Neural cell (in vitro differentiated cells): ENCODE results near the gene MINAR2.

Experiments
- EP300 ChIP-seq: fragments of 450-650 bp; conservative IDR thresholded peaks from 2 replicates; pipeline ENCODE4 v1.6.1; 2014; ENCODE audit warnings: antibody characterized with exemption, mild to moderate bottlenecking, moderate library complexity; ENCODE audit not compliant: poor library complexity, severe bottlenecking
- EZH2 ChIP-seq: fragments of 200-600, 300-800 bp; shearing (Covaris generic), sonication (generic); IDR thresholded peaks from 2 replicates; pipeline ENCODE4 v1.6.1; 2014; ENCODE audit warnings: antibody characterized with exemption, low read length, borderline replicate concordance, mild to moderate bottlenecking; ENCODE audit not compliant: insufficient read depth, poor library complexity, severe bottlenecking
- MXI1 ChIP-seq: fragments of 450-650 bp; conservative IDR thresholded peaks from 2 replicates; pipeline ENCODE4 v1.6.1; 2014; ENCODE audit warnings: antibody characterized with exemption, mild to moderate bottlenecking; ENCODE audit not compliant: poor library complexity, severe bottlenecking
- POLR2AphosphoS5 ChIP-seq: IDR thresholded peaks from 2 replicates; pipeline ENCODE4 v1.6.1; 2012
- RAD21 ChIP-seq: fragments of 450-650 bp; conservative IDR thresholded peaks from 2 replicates; pipeline ENCODE4 v1.6.1; 2014; ENCODE audit warnings: antibody characterized with exemption, mild to moderate bottlenecking, moderate library complexity
- SMC3 ChIP-seq: fragments of 450-650 bp; conservative IDR thresholded peaks from 2 replicates; pipeline ENCODE4 v1.6.1; 2014; ENCODE audit warnings: antibody characterized with exemption, mild to moderate bottlenecking, moderate library complexity; ENCODE audit not compliant: poor library complexity
- TAF1 ChIP-seq: IDR thresholded peaks from 2 replicates; pipeline ENCODE4 v1.6.1; 2012; ENCODE audit warnings: low read depth
- TF ChIP-seq, protein P1 (sequence below): IDR thresholded peaks from 2 replicates; pipeline ENCODE4 v1.6.1; 2012; ENCODE audit warnings: borderline replicate concordance
- TF ChIP-seq, protein P2 (sequence below): fragments of 450-650 bp; IDR thresholded peaks from 2 replicates; pipeline ENCODE4 v1.5.1; 2014; ENCODE audit warnings: antibody characterized with exemption, mild to moderate bottlenecking, moderate library complexity; ENCODE audit not compliant: poor library complexity, severe bottlenecking

DNA sequence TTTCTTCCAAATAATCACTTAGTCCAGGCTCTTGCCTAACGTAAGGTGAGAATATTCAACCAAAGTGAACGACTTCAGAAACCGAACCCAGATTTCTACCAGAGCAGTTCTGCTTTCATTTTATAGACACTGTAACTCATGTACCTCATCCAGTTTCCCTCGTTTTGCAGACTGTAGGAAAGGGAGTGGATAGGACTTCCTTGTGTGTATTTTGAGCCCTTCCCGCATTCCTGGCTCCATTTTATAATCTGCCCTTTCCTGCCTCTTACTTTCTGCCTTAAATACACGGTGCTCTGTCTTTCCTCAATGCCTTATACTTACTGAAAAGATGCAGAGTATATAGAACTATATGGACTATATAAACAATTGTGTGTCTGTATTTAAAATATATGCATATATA lies 20.8 kb downstream of the MINAR2 start:
- TF ChIP-seq, protein P1, sequence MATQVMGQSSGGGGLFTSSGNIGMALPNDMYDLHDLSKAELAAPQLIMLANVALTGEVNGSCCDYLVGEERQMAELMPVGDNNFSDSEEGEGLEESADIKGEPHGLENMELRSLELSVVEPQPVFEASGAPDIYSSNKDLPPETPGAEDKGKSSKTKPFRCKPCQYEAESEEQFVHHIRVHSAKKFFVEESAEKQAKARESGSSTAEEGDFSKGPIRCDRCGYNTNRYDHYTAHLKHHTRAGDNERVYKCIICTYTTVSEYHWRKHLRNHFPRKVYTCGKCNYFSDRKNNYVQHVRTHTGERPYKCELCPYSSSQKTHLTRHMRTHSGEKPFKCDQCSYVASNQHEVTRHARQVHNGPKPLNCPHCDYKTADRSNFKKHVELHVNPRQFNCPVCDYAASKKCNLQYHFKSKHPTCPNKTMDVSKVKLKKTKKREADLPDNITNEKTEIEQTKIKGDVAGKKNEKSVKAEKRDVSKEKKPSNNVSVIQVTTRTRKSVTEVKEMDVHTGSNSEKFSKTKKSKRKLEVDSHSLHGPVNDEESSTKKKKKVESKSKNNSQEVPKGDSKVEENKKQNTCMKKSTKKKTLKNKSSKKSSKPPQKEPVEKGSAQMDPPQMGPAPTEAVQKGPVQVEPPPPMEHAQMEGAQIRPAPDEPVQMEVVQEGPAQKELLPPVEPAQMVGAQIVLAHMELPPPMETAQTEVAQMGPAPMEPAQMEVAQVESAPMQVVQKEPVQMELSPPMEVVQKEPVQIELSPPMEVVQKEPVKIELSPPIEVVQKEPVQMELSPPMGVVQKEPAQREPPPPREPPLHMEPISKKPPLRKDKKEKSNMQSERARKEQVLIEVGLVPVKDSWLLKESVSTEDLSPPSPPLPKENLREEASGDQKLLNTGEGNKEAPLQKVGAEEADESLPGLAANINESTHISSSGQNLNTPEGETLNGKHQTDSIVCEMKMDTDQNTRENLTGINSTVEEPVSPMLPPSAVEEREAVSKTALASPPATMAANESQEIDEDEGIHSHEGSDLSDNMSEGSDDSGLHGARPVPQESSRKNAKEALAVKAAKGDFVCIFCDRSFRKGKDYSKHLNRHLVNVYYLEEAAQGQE: no peak
- TF ChIP-seq, protein P2, sequence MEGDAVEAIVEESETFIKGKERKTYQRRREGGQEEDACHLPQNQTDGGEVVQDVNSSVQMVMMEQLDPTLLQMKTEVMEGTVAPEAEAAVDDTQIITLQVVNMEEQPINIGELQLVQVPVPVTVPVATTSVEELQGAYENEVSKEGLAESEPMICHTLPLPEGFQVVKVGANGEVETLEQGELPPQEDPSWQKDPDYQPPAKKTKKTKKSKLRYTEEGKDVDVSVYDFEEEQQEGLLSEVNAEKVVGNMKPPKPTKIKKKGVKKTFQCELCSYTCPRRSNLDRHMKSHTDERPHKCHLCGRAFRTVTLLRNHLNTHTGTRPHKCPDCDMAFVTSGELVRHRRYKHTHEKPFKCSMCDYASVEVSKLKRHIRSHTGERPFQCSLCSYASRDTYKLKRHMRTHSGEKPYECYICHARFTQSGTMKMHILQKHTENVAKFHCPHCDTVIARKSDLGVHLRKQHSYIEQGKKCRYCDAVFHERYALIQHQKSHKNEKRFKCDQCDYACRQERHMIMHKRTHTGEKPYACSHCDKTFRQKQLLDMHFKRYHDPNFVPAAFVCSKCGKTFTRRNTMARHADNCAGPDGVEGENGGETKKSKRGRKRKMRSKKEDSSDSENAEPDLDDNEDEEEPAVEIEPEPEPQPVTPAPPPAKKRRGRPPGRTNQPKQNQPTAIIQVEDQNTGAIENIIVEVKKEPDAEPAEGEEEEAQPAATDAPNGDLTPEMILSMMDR: no peak
- TF ChIP-seq EP300 (no peak), MXI1 (no peak), EZH2 (no peak), RAD21 (no peak), POLR2AphosphoS5 (no peak), SMC3 (no peak), TAF1 (no peak)
